Measurements from ENCODE around the gene CDK5RAP2.

CDK5RAP2 gene

DNA sequence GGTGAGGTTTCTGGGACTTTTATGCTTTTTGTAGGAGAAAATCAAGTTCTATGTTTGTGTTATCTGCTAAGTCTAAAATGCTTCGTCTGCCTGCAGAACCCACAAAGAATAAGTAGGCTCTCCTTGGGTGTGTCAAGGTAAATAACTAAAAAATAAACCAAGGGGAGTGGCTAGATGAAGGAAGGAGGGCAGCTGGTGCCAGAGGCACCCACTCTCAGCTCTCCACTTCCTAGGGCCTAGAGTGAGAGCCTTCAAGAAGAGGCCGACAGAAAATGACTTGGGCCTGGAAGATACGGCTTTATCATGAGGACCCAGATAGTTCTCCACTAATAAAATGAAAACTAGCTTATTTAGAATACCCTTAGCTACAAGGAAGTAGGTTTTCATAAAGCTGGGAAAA, 147.4 kb downstream of the CDK5RAP2 start:
- DNase-seq: no peak

GRCh38 chr9:120431268-120431667, 148.7 kb downstream of the CDK5RAP2 start:
- DNase-seq: no peak

- no peak for DNase-seq
These were observed 155.7 kb downstream of the CDK5RAP2 start for GRCh38 chr9:120424248-120424647.

GRCh38 chr9:120423812-120424211, 156.2 kb downstream of the CDK5RAP2 start:
- DNase-seq: no peak

GRCh38 chr9:120421977-120422376, 158.0 kb downstream of the CDK5RAP2 start:
- DNase-seq: no peak

- no peak for DNase-seq
These were observed 161.7 kb downstream of the CDK5RAP2 start for GRCh38 chr9:120418315-120418714.

DNA sequence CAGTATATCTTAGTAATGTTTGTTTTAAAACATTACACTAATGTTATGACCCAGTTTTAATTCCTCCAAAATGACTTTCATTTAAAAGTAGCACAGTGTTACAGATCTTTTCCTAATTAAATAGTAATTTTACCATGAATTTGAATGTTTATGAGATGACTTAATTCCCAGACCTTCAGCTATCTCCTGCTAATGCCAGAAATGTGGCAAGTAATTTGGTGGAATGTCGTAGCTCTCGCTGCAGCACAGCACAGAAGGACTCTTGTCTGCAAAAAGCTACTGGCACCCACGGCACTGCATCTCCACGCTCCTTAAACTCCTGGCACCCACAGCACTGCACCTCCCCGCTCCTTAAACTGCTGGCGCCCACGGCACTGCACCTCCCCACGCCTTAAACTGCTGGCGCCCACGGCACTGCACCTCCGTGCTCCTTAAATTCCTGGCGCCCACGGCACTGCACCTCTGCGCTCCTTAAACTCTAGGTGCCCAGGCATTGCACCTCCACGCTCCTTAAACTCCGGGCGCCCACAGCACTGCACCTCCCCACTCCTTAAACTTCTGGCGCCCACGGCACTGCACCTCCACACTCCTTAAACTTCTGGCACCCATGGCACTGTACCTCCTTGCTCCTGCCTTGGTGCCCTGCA, 163.1 kb downstream of the CDK5RAP2 start:
- DNase-seq: no peak

GRCh38 chr9:120413121-120414048, 166.6 kb downstream of the CDK5RAP2 start:
- no peak for DNase-seq

DNA sequence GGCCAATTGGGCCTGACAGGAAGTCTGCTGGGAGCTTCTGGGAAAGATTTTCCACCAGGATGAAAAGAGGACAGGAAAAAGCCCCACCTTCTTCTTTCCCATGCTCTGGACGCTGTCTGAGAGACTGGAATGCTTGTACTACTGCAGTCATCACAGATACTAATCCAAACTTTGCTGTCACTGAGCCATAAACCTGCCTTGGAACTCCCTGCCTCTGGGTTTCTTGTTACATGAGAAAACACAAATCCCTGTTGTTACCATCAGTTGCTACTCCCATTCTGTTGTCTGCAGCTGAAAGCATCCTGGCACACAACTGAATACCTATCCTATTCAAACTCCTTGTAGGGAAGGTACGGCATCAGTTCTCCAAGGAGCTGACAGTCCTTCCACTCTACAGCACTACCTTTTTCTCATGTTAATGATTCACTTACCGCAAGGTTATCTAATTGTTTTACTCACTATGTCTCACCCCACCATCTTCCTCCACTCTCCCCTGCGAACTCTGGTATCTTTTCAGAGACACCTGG, 167.5 kb downstream of the CDK5RAP2 start:
- DNase-seq: no peak

DNA sequence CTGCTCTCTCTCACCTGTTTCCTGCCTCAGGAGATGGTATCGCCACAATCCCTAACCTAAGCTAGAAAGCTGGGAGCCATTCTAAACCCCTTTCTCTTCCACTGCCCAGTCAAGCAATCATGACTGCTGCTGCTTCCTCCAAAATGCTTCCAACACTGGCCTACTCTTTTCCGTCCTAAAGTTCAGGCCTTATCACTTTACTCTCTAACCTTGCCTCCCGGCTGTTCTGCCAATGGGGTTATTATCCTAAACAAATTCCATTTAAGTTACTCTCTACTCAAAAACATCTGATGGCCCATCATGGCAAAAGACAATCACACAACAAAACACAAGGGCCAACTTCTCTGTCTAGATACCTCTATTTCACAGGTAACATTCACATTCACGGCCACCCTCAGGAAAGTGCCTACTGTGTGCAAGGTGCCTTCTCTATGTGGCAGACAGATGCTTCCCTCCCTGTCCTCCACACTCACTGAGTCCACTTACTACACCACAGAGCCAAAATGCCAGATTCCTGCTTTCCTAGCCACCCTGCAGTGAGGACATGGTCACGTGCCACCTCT, 168.0 kb downstream of the CDK5RAP2 start:
- DNase-seq: no peak

DNA sequence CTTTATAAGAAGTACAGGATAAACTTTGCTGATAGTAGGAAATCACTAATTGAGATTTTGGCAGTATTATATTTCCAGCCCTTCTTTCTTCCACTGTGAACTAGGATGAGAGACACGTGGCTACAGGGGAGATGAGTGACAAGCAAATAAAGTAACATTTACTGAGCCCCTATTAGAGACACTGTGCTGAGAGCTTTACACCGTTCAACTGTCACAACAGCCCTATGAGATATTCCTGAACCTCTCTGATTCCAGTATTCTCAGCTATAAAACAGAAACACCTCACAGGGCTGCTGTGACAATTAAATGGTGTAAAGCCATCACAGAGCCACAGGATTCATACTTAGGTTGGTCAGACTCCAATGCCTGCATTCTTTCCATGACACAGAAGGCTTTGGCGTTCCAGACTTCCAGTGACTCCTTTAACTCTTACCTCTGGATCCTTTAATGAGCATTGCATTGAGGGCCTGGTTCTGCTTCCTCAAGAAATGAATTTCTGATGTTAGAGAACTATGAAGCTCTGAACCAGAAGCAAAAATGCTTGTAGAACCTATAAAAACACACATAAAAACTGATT, 169.0 kb downstream of the CDK5RAP2 start:
- no peak for DNase-seq

- no peak for DNase-seq
These were observed 171.2 kb downstream of the CDK5RAP2 start for GRCh38 chr9:120408680-120409258.

DNA sequence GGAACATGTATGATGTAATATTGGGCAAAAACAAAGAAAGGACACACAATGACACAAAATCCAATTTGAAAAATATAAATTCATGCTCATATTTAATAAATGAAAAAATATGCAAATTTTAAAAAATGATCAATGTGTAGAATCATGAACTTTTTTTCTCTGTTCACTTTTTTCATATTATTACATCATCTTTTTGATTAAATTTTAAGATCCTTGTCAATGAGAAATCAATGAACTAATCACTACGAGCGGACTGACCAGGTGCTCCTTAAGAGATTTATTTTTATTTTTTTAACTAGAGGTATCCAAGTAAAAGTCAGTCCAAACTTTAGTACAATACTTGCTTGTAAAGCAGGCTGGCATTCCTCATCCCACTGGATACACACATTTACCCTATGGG, 174.1 kb downstream of the CDK5RAP2 start:
- DNase-seq: no peak

DNA sequence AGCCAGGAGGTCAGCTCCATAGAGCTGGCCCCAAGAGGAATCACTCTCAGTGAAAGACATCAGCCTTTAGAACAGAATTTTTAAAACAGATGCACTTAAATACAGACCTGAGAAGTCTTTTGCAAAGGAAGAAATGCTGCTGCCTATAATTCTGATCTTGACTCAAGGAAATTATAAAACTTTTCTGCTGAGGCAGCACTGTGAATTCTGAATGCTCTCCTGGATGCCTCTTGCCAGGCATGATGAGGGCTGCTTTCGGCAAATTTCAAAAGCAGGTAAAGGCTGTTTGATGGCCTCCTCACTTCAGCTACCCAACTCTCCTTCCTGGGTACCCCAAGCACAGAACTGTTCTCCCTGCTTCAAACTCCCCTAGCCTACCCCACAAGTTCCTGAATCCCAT, 174.8 kb downstream of the CDK5RAP2 start:
- no peak for DNase-seq

DNA sequence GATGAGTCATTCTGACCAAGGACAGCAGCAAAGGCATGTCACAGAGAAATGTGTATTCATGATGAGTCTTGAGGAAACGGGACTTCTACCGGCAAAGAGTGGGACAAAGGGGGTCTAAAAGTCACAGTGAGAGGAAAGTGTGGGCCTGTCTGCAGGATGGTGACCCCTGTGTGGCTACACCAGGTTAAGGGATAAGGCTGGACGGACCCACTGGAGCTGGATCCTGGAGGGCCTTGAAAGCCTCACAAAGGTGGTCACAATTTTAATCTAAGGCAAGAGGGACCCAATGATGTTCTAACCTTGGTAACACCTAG, 176.5 kb downstream of the CDK5RAP2 start:
- DNase-seq: no peak

GRCh38 chr9:120402741-120403542, 177.0 kb downstream of the CDK5RAP2 start:
- DNase-seq: no peak

DNA sequence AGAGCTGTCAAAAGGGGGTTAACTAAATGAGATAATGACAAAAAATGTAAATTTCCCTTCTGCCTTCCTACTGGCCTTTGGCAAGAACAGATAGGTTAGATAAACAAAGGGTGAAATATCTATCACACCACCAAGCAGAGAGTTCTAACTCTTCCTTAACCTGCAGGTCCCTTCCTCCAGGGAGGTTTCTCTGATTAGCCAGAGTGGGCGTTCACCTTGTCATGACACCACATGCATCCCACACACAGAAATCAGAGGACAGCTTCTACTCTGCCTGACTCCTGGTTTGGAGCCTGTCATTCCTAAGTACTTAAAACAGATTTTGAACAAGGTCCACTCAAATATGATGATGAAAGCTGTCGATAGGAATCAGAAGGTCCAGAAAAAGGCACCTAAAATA, 180.0 kb downstream of the CDK5RAP2 start:
- no peak for DNase-seq

- DNase-seq: no peak
These were observed 181.7 kb downstream of the CDK5RAP2 start for GRCh38 chr9:120398286-120398685.

DNA sequence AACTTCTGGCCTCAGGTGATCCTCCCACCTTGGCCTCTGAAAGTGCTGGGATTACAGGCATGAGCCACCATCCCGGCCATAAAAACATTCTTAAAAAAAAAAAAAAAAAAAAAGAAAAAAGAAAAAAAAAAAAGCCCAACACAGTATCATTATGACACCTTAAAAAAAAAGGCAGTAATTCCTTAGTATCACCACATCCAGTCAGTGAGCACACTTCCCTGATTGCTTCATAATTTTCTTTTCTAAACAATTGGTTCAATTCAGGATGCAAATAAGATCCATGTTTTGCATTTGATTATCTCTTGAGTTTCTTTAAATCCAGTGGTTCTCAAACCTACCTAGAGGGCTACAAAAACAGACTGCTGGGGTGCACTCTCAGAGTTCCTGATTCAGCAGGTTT, 182.5 kb downstream of the CDK5RAP2 start:
- no peak for DNase-seq

DNA sequence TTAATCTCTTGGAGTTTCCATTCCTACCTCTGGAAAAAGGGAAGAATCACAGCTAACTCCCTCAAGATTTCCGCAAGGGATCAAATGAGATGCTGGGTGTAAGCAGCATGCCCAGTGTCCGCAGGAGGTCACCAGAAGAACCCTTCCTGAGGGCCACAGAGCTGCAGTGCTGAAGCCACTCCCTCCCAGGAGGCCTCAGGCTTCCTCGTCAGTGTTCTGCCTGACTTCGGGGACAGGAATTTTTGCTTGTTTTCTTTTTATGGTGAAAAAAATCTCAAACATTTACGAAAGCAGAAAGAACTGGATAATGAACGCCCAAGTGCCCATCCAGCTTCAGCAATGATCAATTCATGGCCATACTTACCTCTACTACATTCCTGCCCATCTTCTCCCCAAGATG, 183.0 kb downstream of the CDK5RAP2 start:
- no peak for DNase-seq

DNA sequence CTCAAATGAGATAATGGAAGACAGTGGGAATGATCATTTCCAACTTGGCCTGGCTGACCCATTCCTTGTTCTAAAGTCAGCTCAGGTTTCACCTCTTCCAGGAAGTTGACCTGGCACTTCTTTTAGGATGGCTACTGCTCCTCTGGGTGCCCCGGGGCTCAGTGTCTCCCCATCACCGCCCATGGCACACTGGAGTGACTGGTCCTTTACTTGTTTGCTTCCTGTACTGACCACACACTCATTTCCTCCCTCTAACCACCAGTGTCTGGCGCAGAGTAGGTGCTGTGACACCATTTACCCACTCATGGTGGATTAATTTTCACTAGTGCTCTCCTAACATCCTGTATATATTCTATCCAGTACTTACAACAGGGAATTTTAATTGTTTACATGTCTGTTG, 183.5 kb downstream of the CDK5RAP2 start:
- DNase-seq: no peak

DNA sequence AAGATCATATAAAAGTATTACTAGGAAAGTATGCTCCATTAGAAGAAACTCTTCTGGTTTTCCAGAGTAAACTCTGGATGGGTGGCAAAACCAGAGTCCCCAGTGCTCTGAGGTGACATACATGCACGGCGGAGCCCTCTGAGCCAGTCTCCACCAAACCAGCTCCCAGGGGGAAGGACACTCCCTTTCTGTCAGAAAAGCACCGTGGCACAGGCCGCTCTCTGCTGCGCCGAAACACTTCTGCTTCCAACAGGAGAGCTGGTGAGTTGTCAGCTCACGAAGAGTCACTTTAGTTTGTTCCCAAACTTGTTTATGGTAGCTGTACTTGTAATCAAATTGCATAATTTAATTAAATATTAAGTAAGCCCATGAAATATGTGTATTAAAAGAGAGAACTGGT, 184.6 kb downstream of the CDK5RAP2 start:
- no peak for DNase-seq

All from stimulated activated CD4-positive, alpha-beta T cell treated with anti-CD3 and anti-CD28 coated beads, Interleukin-2, amount 100 ng/mL, for 48 hours (primary cell).